Measurements from ENCODE around the gene TMTC3. TPM values are rescaled to one million over a fixed set of nuclear protein-coding genes. Genes with fewer than 3 reads are reported as not detected.

Gene TMTC3
- total RNA-seq, 2 experiments from 2014 or later: 5.5 to 9.4 TPM

GRCh38 chr12:88237954-88238353, 95.8 kb downstream of the TMTC3 start:
- Histone ChIP-seq H3K4me1 (ENCODE audit: insufficient read depth, low read length, poor library complexity, severe bottlenecking) (no peaks in the 10 kb centered on the region), H3K9me2 (ENCODE audit: insufficient read depth, low read length) (no peaks in the 10 kb centered on the region), H3K9me3 (ENCODE audit: low read length) (no peaks in the 10 kb centered on the region), H3K36me3 (ENCODE audit: insufficient read depth, low read length) (no peaks in the 10 kb centered on the region), H3K27ac (ENCODE audit: low read depth, low read length, poor library complexity, severe bottlenecking) (no peak overlapping the region), H3K4me3 (ENCODE audit: low read depth, low read length, poor library complexity, severe bottlenecking) (no peak overlapping the region), H3K79me2 (ENCODE audit: insufficient read depth, low read depth, low read length) (no peaks in the 10 kb centered on the region), H3K4me2 (ENCODE audit: low read length) (no peak overlapping the region), H2AFZ (ENCODE audit: low read length) (no peak overlapping the region), H4K20me1 (ENCODE audit: insufficient read depth, low read length) (no peaks in the 10 kb centered on the region)
- no peak for DNase-seq (ENCODE audit: low spot score)
- ChIA-PET CTCF (ENCODE audit: unreplicated experiment) (no interaction called here), POLR2A (interaction anchor here (0.6 kb wide), 1 partner anchor 297 kb away, joined by 3 read pairs; no protein-coding TSS in a partner anchor)
- no peak for TF ChIP-seq CTCF (conservative IDR thresholded peaks at IDR 0.05; ENCODE audit: low read length)
- TF ChIP-seq EZH2phosphoT487 (IDR thresholded peaks at IDR 0.05; ENCODE audit: borderline replicate concordance, low read depth, low read length): no peak
- BruUV-seq (replicated peaks): no TSS peak
- intact Hi-C loops (cut with micrococcal nuclease; ENCODE audit: unreplicated experiment): no loop called here

GRCh38 chr12:88238406-88238805, 96.3 kb downstream of the TMTC3 start:
- POLR2A ChIA-PET: interaction anchor here (0.6 kb wide), 1 partner anchor 297 kb away, joined by 3 read pairs; no protein-coding TSS in a partner anchor
- H4K20me1 ChIP-seq (ENCODE audit: insufficient read depth, low read length): no peaks in the 10 kb centered on the region
- H3K27ac ChIP-seq (ENCODE audit: low read depth, low read length, poor library complexity, severe bottlenecking): no peak overlapping the region
- no peak overlapping the region for H2AFZ ChIP-seq (ENCODE audit: low read length)
- no peak for DNase-seq (ENCODE audit: low spot score)
- CTCF ChIA-PET (ENCODE audit: unreplicated experiment): no interaction called here
- no peak for TF ChIP-seq EZH2phosphoT487 (IDR thresholded peaks at IDR 0.05; ENCODE audit: borderline replicate concordance, low read depth, low read length)
- no peak for TF ChIP-seq CTCF (conservative IDR thresholded peaks at IDR 0.05; ENCODE audit: low read length)
- no peaks in the 10 kb centered on the region for H3K79me2 ChIP-seq (ENCODE audit: insufficient read depth, low read depth, low read length)
- H3K9me3 ChIP-seq (ENCODE audit: low read length): no peaks in the 10 kb centered on the region
- H3K4me2 ChIP-seq (ENCODE audit: low read length): no peak overlapping the region
- H3K9me2 ChIP-seq (ENCODE audit: insufficient read depth, low read length): no peaks in the 10 kb centered on the region
- no peaks in the 10 kb centered on the region for H3K36me3 ChIP-seq (ENCODE audit: insufficient read depth, low read length)
- BruUV-seq (replicated peaks): no TSS peak
- H3K4me3 ChIP-seq (ENCODE audit: low read depth, low read length, poor library complexity, severe bottlenecking): no peak overlapping the region
- intact Hi-C loops (cut with micrococcal nuclease; ENCODE audit: unreplicated experiment): no loop called here
- H3K4me1 ChIP-seq (ENCODE audit: insufficient read depth, low read length, poor library complexity, severe bottlenecking): no peaks in the 10 kb centered on the region

- Histone ChIP-seq H3K9me3 (ENCODE audit: low read length) (no peaks in the 10 kb centered on the region), H3K4me3 (ENCODE audit: low read depth, low read length, poor library complexity, severe bottlenecking) (no peak overlapping the region), H3K9me2 (ENCODE audit: insufficient read depth, low read length) (no peaks in the 10 kb centered on the region), H3K79me2 (ENCODE audit: insufficient read depth, low read depth, low read length) (no peaks in the 10 kb centered on the region), H4K20me1 (ENCODE audit: insufficient read depth, low read length) (no peaks in the 10 kb centered on the region), H3K36me3 (ENCODE audit: insufficient read depth, low read length) (no peaks in the 10 kb centered on the region), H2AFZ (ENCODE audit: low read length) (no peak overlapping the region), H3K4me2 (ENCODE audit: low read length) (no peak overlapping the region), H3K4me1 (ENCODE audit: insufficient read depth, low read length, poor library complexity, severe bottlenecking) (no peaks in the 10 kb centered on the region), H3K27ac (ENCODE audit: low read depth, low read length, poor library complexity, severe bottlenecking) (no peak overlapping the region)
- ChIA-PET POLR2A (interaction anchor here (0.6 kb wide), 1 partner anchor 209 kb away, joined by 3 read pairs; no protein-coding TSS in a partner anchor), CTCF (ENCODE audit: unreplicated experiment) (no interaction called here)
- TF ChIP-seq EZH2phosphoT487 (IDR thresholded peaks at IDR 0.05; ENCODE audit: borderline replicate concordance, low read depth, low read length) (no peak), CTCF (conservative IDR thresholded peaks at IDR 0.05; ENCODE audit: low read length) (no peak)
- intact Hi-C loops (cut with micrococcal nuclease; ENCODE audit: unreplicated experiment): no loop called here
- DNase-seq (ENCODE audit: low spot score): no peak
- BruUV-seq (replicated peaks): no TSS peak
Measured at GRCh38 chr12:88241862-88242570, 99.9 kb downstream of the TMTC3 start.
